Lower lobe of right lung (tissue), 2 donors: Measurements from ENCODE around the gene FKBP1C. TPM values are rescaled to one million over a fixed set of nuclear protein-coding genes. Genes with fewer than 3 reads are reported as not detected.
"Not testable (repeated sequence)": the region's sequence is repeated elsewhere in the genome, so short reads cannot be mapped to it uniquely, and the experiment has no call there.

Experiments used
- ATAC-seq, 2 donors: fragments of 200-7000 bp; cut with Tn5 transposase; one replicate each; pipeline ENCODE4 v1.9.1; 2020 to 2022; ENCODE audit warnings: mild to moderate bottlenecking in 2 of 2, moderate library complexity in 2 of 2
- DNase-seq: peaks from one replicate; pipeline ENCODE4 v3.0.0-alpha.2; 2020
- H3K27ac ChIP-seq: fragments of 200-600 bp; one replicate; pipeline ENCODE4 v1.8.0; 2022
- H3K27me3 ChIP-seq: fragments of 200-600 bp; one replicate; pipeline ENCODE4 v1.8.0; 2022; ENCODE audit warnings: low read depth
- H3K36me3 ChIP-seq: fragments of 200-600 bp; one replicate; pipeline ENCODE4 v1.8.0; 2022; ENCODE audit warnings: mild to moderate bottlenecking
- H3K4me1 ChIP-seq: fragments of 200-600 bp; one replicate; pipeline ENCODE4 v1.8.0; 2022
- H3K4me3 ChIP-seq: fragments of 200-600 bp; one replicate; pipeline ENCODE4 v1.8.0; 2022; ENCODE audit warnings: mild to moderate bottlenecking
- H3K9me3 ChIP-seq: fragments of 200-600 bp; one replicate; pipeline ENCODE4 v1.8.0; 2022
- CTCF ChIP-seq: fragments of 200-600 bp; IDR thresholded peaks from one replicate; pipeline ENCODE4 v1.8.0; 2022; ENCODE audit warnings: antibody characterized with exemption, mild to moderate bottlenecking
- intact Hi-C: fragments of 100-400 bp; cut with DNase I; formaldehyde crosslinking; loops from one replicate; pipeline ENCODE4 v1.11.0; 2022
- long read RNA-seq: library from polyadenylated mRNA; unstranded; transcript quantifications from one replicate; pipeline ENCODE4 v2.0.0, GENCODE V29; 2021
- total RNA-seq: library from RNA; stranded (reverse); fragmentation: NEBNext Ultra II Directional; extraction: Animal tissue kit (Norgen Biotek cat#: 25700); gene quantifications from one replicate; pipeline ENCODE4 v1.2.1, GENCODE V29; 2021
- donor health status: DM: no; HTN: yes; CAD: no; lungs with severe emphysema.

FKBP1C gene
- total RNA-seq, result 1.1 TPM
- long read RNA-seq, result 0 reads

- DNase-seq, H3K36me3 ChIP-seq, H3K27me3 ChIP-seq, H3K9me3 ChIP-seq, intact Hi-C loops, H3K4me3 ChIP-seq, H3K4me1 ChIP-seq, ATAC-seq, H3K27ac ChIP-seq: not testable (repeated sequence)
These were observed at the start of gene FKBP1C for GRCh38 chr6:63211343-63211742. FKBP1C (plus strand) TSS chr6:63211469.

- H3K4me1 ChIP-seq, H3K9me3 ChIP-seq, ATAC-seq, H3K27ac ChIP-seq, H3K36me3 ChIP-seq, DNase-seq, H3K4me3 ChIP-seq, H3K27me3 ChIP-seq, intact Hi-C loops: not testable (repeated sequence)
These were observed 47.0 kb upstream of the FKBP1C start for GRCh38 chr6:63164047-63164803.

GRCh38 chr6:63174173-63174572, 37.1 kb upstream of the FKBP1C start:
- Histone ChIP-seq H3K9me3 (no peaks in the 10 kb centered on the region), H3K4me1 (no peaks in the 10 kb centered on the region), H3K27ac (no peak overlapping the region), H3K36me3 (no peaks in the 10 kb centered on the region), H3K27me3 (no peaks in the 10 kb centered on the region), H3K4me3 (no peak overlapping the region)
- DNase-seq, result no peak
- no peak for TF ChIP-seq CTCF
- intact Hi-C loops, result no loop called here
- no peak for ATAC-seq

- H3K4me3 ChIP-seq, result no peak overlapping the region
- intact Hi-C loops, result no loop called here
These were observed 35.1 kb upstream of the FKBP1C start for GRCh38 chr6:63176181-63176580.

GRCh38 chr6:63180367-63180766, 30.9 kb upstream of the FKBP1C start:
- Histone ChIP-seq H3K36me3 (no peaks in the 10 kb centered on the region), H3K27ac (no peak overlapping the region), H3K4me1 (no peaks in the 10 kb centered on the region), H3K4me3 (no peak overlapping the region), H3K9me3 (no peaks in the 10 kb centered on the region), H3K27me3 (no peaks in the 10 kb centered on the region)
- ATAC-seq (no peak), DNase-seq (no peak)
- intact Hi-C loops, result no loop called here
- TF ChIP-seq CTCF, result no peak

More at GRCh38 chr6:63176181-63176580, 35.1 kb upstream of the FKBP1C start:
- Histone ChIP-seq H3K9me3 (no peaks in the 10 kb centered on the region), H3K4me1 (no peaks in the 10 kb centered on the region), H3K36me3 (no peaks in the 10 kb centered on the region), H3K27ac (no peak overlapping the region), H3K27me3 (no peaks in the 10 kb centered on the region)
- ATAC-seq, result no peak
- DNase-seq, result no peak
- TF ChIP-seq CTCF, result no peak

- no peak for TF ChIP-seq CTCF
- H3K27me3 ChIP-seq, result no peaks in the 10 kb centered on the region
- no peaks in the 10 kb centered on the region for H3K36me3 ChIP-seq
- intact Hi-C loops, result no loop called here
- no peak overlapping the region for H3K4me3 ChIP-seq
- DNase-seq (no peak), ATAC-seq (no peak)
- no peaks in the 10 kb centered on the region for H3K9me3 ChIP-seq
- H3K4me1 ChIP-seq, result no peaks in the 10 kb centered on the region
- H3K27ac ChIP-seq, result no peak overlapping the region
These were observed 24.3 kb upstream of the FKBP1C start for GRCh38 chr6:63186970-63187369.
